BJ (cell line): ENCODE measurements around the gene SCP2. TPM values are rescaled to one million over a fixed set of nuclear protein-coding genes. Genes with fewer than 3 reads are reported as not detected.

ENCODE experiments used
- CTCF ChIA-PET: fragments of 350-600 bp; formaldehyde crosslinking; extraction: SDS; loops from one replicate; lab custom pipeline; 2021; ENCODE audit warnings: antibody characterized with exemption, inconsistent platforms; lab: Yijun Ruan, JAX
- POLR2A ChIA-PET: fragments of 300-600 bp; sonication (Branson Sonifier 250); formaldehyde crosslinking; extraction: SDS; loops from one replicate; lab custom pipeline; 2021; ENCODE audit warnings: antibody characterized with exemption; lab: Charles Lee
- DNase-seq: peaks from one replicate; pipeline ENCODE4 v3.0.0-alpha.2; 2011; ENCODE audit warnings: low read depth
- H3K27me3 ChIP-seq: 2 replicates; pipeline ENCODE4 v1.6.0; 2011; ENCODE audit warnings: low read length; ENCODE audit not compliant: control insufficient read depth, insufficient read depth
- H3K36me3 ChIP-seq: 2 replicates; pipeline ENCODE4 v1.5.1; 2011; ENCODE audit warnings: low read length; ENCODE audit not compliant: control insufficient read depth, insufficient read depth
- H3K4me3 ChIP-seq: 2 replicates; pipeline ENCODE4 v1.5.1; 2011; ENCODE audit warnings: low read depth, mild to moderate bottlenecking, control low read depth, low read length
- CTCF ChIP-seq: IDR thresholded peaks from 2 replicates; pipeline ENCODE4 v1.5.1; 2011; ENCODE audit warnings: low read depth, mild to moderate bottlenecking, control low read depth, inconsistent platforms, low read length, moderate library complexity; ENCODE audit not compliant: insufficient read depth
- polyA plus RNA-seq: library from polyadenylated mRNA; depleted of rRNA; stranded (reverse); fragments of >200 nt; gene quantifications from 2 replicates; pipeline ENCODE4 v1.2.3, GENCODE V29; 2011

The SCP2 gene
- polyA plus RNA-seq, 1 experiment: 50.0 TPM

GRCh38 chr1:52904927-52905698 is 22.0 kb upstream of the SCP2 start:
- no peaks in the 10 kb centered on the region for H3K27me3 ChIP-seq
- peak; percentile 44; the same call in 1 of the 2 replicates for TF ChIP-seq CTCF
- DNase-seq: no peak
- CTCF ChIA-PET: interaction anchor here (0.8 to 2.1 kb wide), 8 partner anchors 13 to 290 kb away, joined by 3 to 11 read pairs (median 3); partner anchors contain the start of genes ECHDC2 and SCP2
- peaks cover 2% of the 10 kb centered on the region; the same call in 1 of the 2 replicates for H3K36me3 ChIP-seq
- H3K4me3 ChIP-seq: no peak overlapping the region
- POLR2A ChIA-PET: no interaction called here

GRCh38 chr1:52906135-52906603 is 20.9 kb upstream of the SCP2 start:
- POLR2A ChIA-PET: no interaction called here
- TF ChIP-seq CTCF: no peak

GRCh38 chr1:52907068-52907811 is 19.8 kb upstream of the SCP2 start:
- DNase-seq: no peak
- peaks cover 6% of the 10 kb centered on the region for H3K36me3 ChIP-seq
- no peak overlapping the region for H3K4me3 ChIP-seq
- POLR2A ChIA-PET: no interaction called here
- H3K27me3 ChIP-seq: no peaks in the 10 kb centered on the region
- no peak for TF ChIP-seq CTCF
- CTCF ChIA-PET: no interaction called here

More at GRCh38 chr1:52906135-52906603, 20.9 kb upstream of the SCP2 start:
- H3K27me3 ChIP-seq: no peaks in the 10 kb centered on the region
- CTCF ChIA-PET: interaction anchor here (0.7 to 2.1 kb wide), 6 partner anchors 11 to 289 kb away, joined by 3 to 11 read pairs (median 4); partner anchors contain the start of gene SCP2
- DNase-seq: no peak
- H3K4me3 ChIP-seq: no peak overlapping the region
- peaks cover 2% of the 10 kb centered on the region; the same call in 1 of the 2 replicates for H3K36me3 ChIP-seq

- Histone ChIP-seq H3K27me3 (no peaks in the 10 kb centered on the region), H3K36me3 (peaks cover 6% of the 10 kb centered on the region), H3K4me3 (no peak overlapping the region)
- ChIA-PET POLR2A (no interaction called here), CTCF (no interaction called here)
- no peak for TF ChIP-seq CTCF
- no peak for DNase-seq
Observed at GRCh38 chr1:52907812-52908153, 19.3 kb upstream of the SCP2 start.

- Histone ChIP-seq H3K27me3 (no peaks in the 10 kb centered on the region), H3K36me3 (peaks cover 6% of the 10 kb centered on the region), H3K4me3 (no peak overlapping the region)
- POLR2A ChIA-PET: no interaction called here
- DNase-seq: no peak
- CTCF ChIA-PET: interaction anchor here (0.9 to 1.3 kb wide), 2 partner anchors 10 kb away, joined by 3 to 6 read pairs; partner anchors contain the start of gene ECHDC2
- no peak for TF ChIP-seq CTCF
Observed at GRCh38 chr1:52911541-52911940, 15.5 kb upstream of the SCP2 start.
